Osteoblast (primary cell): ENCODE data around the gene FAM90A1. TPM values are rescaled to one million over a fixed set of nuclear protein-coding genes. Genes with fewer than 3 reads are reported as not detected.
"Not testable (repeated sequence)": the region's sequence is repeated elsewhere in the genome, so short reads cannot be mapped to it uniquely, and the experiment has no call there.

Experiments
- DNase-seq: peaks from one replicate; pipeline ENCODE4 v3.0.0; 2011; ENCODE audit warnings: low spot score, mixed read lengths; ENCODE audit not compliant: insufficient read length; ENCODE audit errors: missing footprints
- H2AFZ ChIP-seq: 2 replicates; pipeline ENCODE4 v1.6.0; 2011; ENCODE audit warnings: mild to moderate bottlenecking, low read length
- H3K27ac ChIP-seq: 2 replicates; pipeline ENCODE4 v1.5.1; 2011; ENCODE audit warnings: mild to moderate bottlenecking, low read depth, low read length, moderate library complexity
- H3K27me3 ChIP-seq: 2 replicates; pipeline ENCODE4 v1.6.0; 2012; ENCODE audit warnings: mild to moderate bottlenecking, control low read depth, inconsistent platforms, low read length, moderate library complexity; ENCODE audit not compliant: insufficient read depth
- H3K36me3 ChIP-seq: 2 replicates; pipeline ENCODE4 v1.5.1; 2011; ENCODE audit warnings: mild to moderate bottlenecking, low read length, control low read depth, moderate library complexity; ENCODE audit not compliant: insufficient read depth
- H3K4me1 ChIP-seq: 2 replicates; pipeline ENCODE4 v1.5.1; 2011; ENCODE audit warnings: mild to moderate bottlenecking, low read length, control low read depth, moderate library complexity; ENCODE audit not compliant: insufficient read depth
- H3K4me2 ChIP-seq: 2 replicates; pipeline ENCODE4 v1.6.0; 2011; ENCODE audit warnings: mild to moderate bottlenecking, low read length; ENCODE audit not compliant: insufficient read depth
- H3K4me3 ChIP-seq: fragments of 200-600 bp; sonication (generic); 3 replicates; pipeline ENCODE4 v1.5.1; 2012; ENCODE audit warnings: mild to moderate bottlenecking, low read length, inconsistent platforms; ENCODE audit not compliant: insufficient read depth
- H3K79me2 ChIP-seq: 2 replicates; pipeline ENCODE4 v1.6.0; 2012; ENCODE audit warnings: mild to moderate bottlenecking, low read length, control low read depth, inconsistent platforms; ENCODE audit not compliant: insufficient read depth
- H3K9me3 ChIP-seq: 2 replicates; pipeline ENCODE4 v1.5.1; 2011; ENCODE audit warnings: low read depth, low read length, control low read depth
- H4K20me1 ChIP-seq: 2 replicates; pipeline ENCODE4 v1.6.0; 2012; ENCODE audit warnings: mild to moderate bottlenecking, low read length, control low read depth; ENCODE audit not compliant: insufficient read depth
- total RNA-seq: library from RNA; depleted of rRNA; stranded (reverse); fragments of >200 nt; gene quantifications from 2 replicates; pipeline ENCODE4 v1.2.3, GENCODE V29; 2012

The FAM90A1 gene
- total RNA-seq, 1 donor: not detected

GRCh38 chr12:8246941-8247535, 19.6 kb upstream of the FAM90A1 start:
- not testable (repeated sequence) for DNase-seq, H3K27ac ChIP-seq, H3K4me3 ChIP-seq, H3K36me3 ChIP-seq, H2AFZ ChIP-seq, H3K79me2 ChIP-seq, H3K9me3 ChIP-seq, H4K20me1 ChIP-seq, H3K27me3 ChIP-seq, H3K4me2 ChIP-seq, H3K4me1 ChIP-seq

GRCh38 chr12:8243682-8244161, 16.3 kb upstream of the FAM90A1 start:
- not testable (repeated sequence) for H3K27me3 ChIP-seq, H4K20me1 ChIP-seq, H3K36me3 ChIP-seq, H3K4me1 ChIP-seq, H3K27ac ChIP-seq, H3K9me3 ChIP-seq, H3K79me2 ChIP-seq
- Histone ChIP-seq H3K4me2 (peak overlapping the region; percentile 77), H3K4me3 (peak overlapping the region; percentile 73), H2AFZ (peak overlapping the region; percentile 69)
- DNase-seq: peak; percentile 26

- not testable (repeated sequence) for H3K36me3 ChIP-seq, H3K27me3 ChIP-seq, H3K79me2 ChIP-seq, H3K9me3 ChIP-seq, H3K4me1 ChIP-seq, H4K20me1 ChIP-seq
- Histone ChIP-seq H2AFZ (peak overlapping the region; percentile 69), H3K27ac (peak overlapping the region; percentile 81), H3K4me3 (peak overlapping the region; percentile 74), H3K4me2 (peak overlapping the region; percentile 84)
- peak; percentile 95 for DNase-seq
Measured at GRCh38 chr12:8242880-8243681, 15.7 kb upstream of the FAM90A1 start.

GRCh38 chr12:8242622-8242879, 15.1 kb upstream of the FAM90A1 start:
- not testable (repeated sequence) for H3K79me2 ChIP-seq, H3K27me3 ChIP-seq, H3K9me3 ChIP-seq, H3K36me3 ChIP-seq, H3K4me1 ChIP-seq, H2AFZ ChIP-seq, DNase-seq, H4K20me1 ChIP-seq
- peak overlapping the region; percentile 81 for H3K27ac ChIP-seq
- peak overlapping the region; percentile 84 for H3K4me2 ChIP-seq
- peak overlapping the region; percentile 74 for H3K4me3 ChIP-seq

GRCh38 chr12:8241917-8242621, 14.7 kb upstream of the FAM90A1 start:
- H3K36me3 ChIP-seq, H4K20me1 ChIP-seq, H3K9me3 ChIP-seq, H3K27me3 ChIP-seq, H3K79me2 ChIP-seq, H3K4me1 ChIP-seq: not testable (repeated sequence)
- Histone ChIP-seq H2AFZ (peak overlapping the region; percentile 6), H3K4me3 (peak overlapping the region; percentile 74), H3K27ac (peak overlapping the region; percentile 81), H3K4me2 (peak overlapping the region; percentile 84)
- peak; percentile 29 for DNase-seq

GRCh38 chr12:8240340-8241114, 13.1 kb upstream of the FAM90A1 start:
- not testable (repeated sequence) for H3K27me3 ChIP-seq, H2AFZ ChIP-seq, H3K4me3 ChIP-seq, H3K4me2 ChIP-seq, H3K27ac ChIP-seq, H3K79me2 ChIP-seq, H3K4me1 ChIP-seq, H3K9me3 ChIP-seq, H4K20me1 ChIP-seq, DNase-seq, H3K36me3 ChIP-seq

GRCh38 chr12:8237031-8237430, 9.6 kb upstream of the FAM90A1 start:
- H3K4me3 ChIP-seq, H3K9me3 ChIP-seq, H2AFZ ChIP-seq, H3K4me1 ChIP-seq, H3K36me3 ChIP-seq, H3K27ac ChIP-seq, DNase-seq, H4K20me1 ChIP-seq, H3K79me2 ChIP-seq, H3K27me3 ChIP-seq, H3K4me2 ChIP-seq: not testable (repeated sequence)

GRCh38 chr12:8235316-8236157, 8.1 kb upstream of the FAM90A1 start:
- H3K9me3 ChIP-seq, H3K36me3 ChIP-seq, H2AFZ ChIP-seq, H3K4me2 ChIP-seq, H3K27me3 ChIP-seq, H3K79me2 ChIP-seq, H4K20me1 ChIP-seq, H3K4me3 ChIP-seq: not testable (repeated sequence)
- peak overlapping the region; percentile 28 for H3K27ac ChIP-seq
- DNase-seq: peak; percentile 47
- peaks cover 16% of the 10 kb centered on the region for H3K4me1 ChIP-seq
